ENCODE results near the gene FGD5.
A peak's percentile ranks its signal among the peaks of the same experiment; 100 is the strongest.

The FGD5 gene

GRCh38 chr3:14907043-14907966, 88.5 kb downstream of the FGD5 start:
- no peak for DNase-seq

- DNase-seq, result no peak
These were observed 90.5 kb downstream of the FGD5 start for GRCh38 chr3:14909250-14909649.

- no peak for DNase-seq
These were observed 92.9 kb downstream of the FGD5 start for GRCh38 chr3:14911651-14912050.

GRCh38 chr3:14913071-14913925, 94.5 kb downstream of the FGD5 start:
- DNase-seq, result no peak

GRCh38 chr3:14913926-14914778, 95.4 kb downstream of the FGD5 start:
- DNase-seq, result no peak

GRCh38 chr3:14914779-14915117, 96.0 kb downstream of the FGD5 start:
- no peak for DNase-seq

- no peak for DNase-seq
These were observed 97.0 kb downstream of the FGD5 start for GRCh38 chr3:14915636-14916222.

GRCh38 chr3:14918356-14918860, 99.6 kb downstream of the FGD5 start:
- no peak for DNase-seq

- no peak for DNase-seq
These were observed 101.8 kb downstream of the FGD5 start for GRCh38 chr3:14920536-14920935.

- DNase-seq, result peak; percentile 69
These were observed 102.4 kb downstream of the FGD5 start for GRCh38 chr3:14921034-14921616.

- no peak for DNase-seq
These were observed 103.3 kb downstream of the FGD5 start for GRCh38 chr3:14921811-14922705.

GRCh38 chr3:14922863-14923262, 104.1 kb downstream of the FGD5 start:
- DNase-seq, result no peak

GRCh38 chr3:14923476-14923875, 104.7 kb downstream of the FGD5 start:
- no peak for DNase-seq

GRCh38 chr3:14925729-14926591, 107.2 kb downstream of the FGD5 start:
- no peak for DNase-seq

GRCh38 chr3:14926592-14926991, 107.8 kb downstream of the FGD5 start:
- no peak for DNase-seq

- DNase-seq, result no peak
These were observed 108.5 kb downstream of the FGD5 start for GRCh38 chr3:14927308-14927707.

- no peak for DNase-seq
These were observed 110.7 kb downstream of the FGD5 start for GRCh38 chr3:14929310-14930074.

- DNase-seq, result no peak
These were observed 115.2 kb downstream of the FGD5 start for GRCh38 chr3:14933820-14934425.

Measured in GDM1 (cell line).